ENCODE data around the gene PCSK2.

The PCSK2 gene

DNA sequence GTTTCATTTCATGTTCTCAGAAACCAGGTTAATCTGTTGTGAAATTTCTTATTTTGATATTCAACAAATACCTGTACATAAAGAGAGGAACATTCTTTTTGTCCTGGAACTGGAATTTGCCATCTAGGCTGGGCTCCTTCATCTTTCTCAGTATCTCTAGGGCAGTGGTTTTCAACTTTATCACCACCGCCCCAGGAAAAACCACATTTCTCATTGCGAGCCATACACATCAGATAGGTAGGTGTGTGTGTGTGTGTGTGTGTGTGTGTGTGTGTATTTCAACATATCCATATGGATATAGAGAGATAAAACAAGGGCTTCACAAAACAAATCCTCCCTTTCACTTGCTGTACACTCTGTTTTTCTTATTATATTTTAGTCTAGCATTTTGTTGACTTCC lies 280.2 kb downstream of the PCSK2 start:
- POLR2A ChIA-PET: no interaction called here
- no CpG with 5 or more reads among the region's 2 CpGs for WGBS (ENCODE audit: insufficient coverage)
- peak; percentile 31 to 52 (median 36) for DNase-seq
- H3K27me3 ChIP-seq (replicated peaks in 2 of 5; ENCODE audit: control insufficient read depth in 4 of 5, insufficient read depth in 5 of 5, low read length in 4 of 5): no peaks in the 10 kb centered on the region
- H3K4me3 ChIP-seq (ENCODE audit: control insufficient read depth in 1 of 7, extremely low read depth in 1 of 7, insufficient read depth in 4 of 7, low read depth in 2 of 7, low read length in 6 of 7): no peak overlapping the region
- H3K27ac ChIP-seq (ENCODE audit: insufficient read depth in 1 of 2, low read depth in 1 of 2, low read length in 2 of 2, poor library complexity in 1 of 2, severe bottlenecking in 2 of 2): no peak overlapping the region
- no peaks in the 10 kb centered on the region for H3K36me3 ChIP-seq (ENCODE audit: control insufficient read depth in 4 of 4, insufficient read depth in 4 of 4, low read length in 3 of 4)
- no peaks in the 10 kb centered on the region for H3K9me3 ChIP-seq (ENCODE audit: control extremely low read depth in 1 of 5, control insufficient read depth in 4 of 5, insufficient read depth in 2 of 5, low read depth in 1 of 5, low read length in 4 of 5)
- CTCF ChIA-PET: interaction anchor here (4.1 kb wide), 1 partner anchor 110 kb away, joined by 36 read pairs; no protein-coding TSS in a partner anchor
- H3K4me1 ChIP-seq (ENCODE audit: control extremely low read depth in 1 of 4, control insufficient read depth in 4 of 4, insufficient read depth in 4 of 4, low read length in 3 of 4): peaks cover 0 to 38% (median 20%) of the 10 kb centered on the region in 4 experiments

DNA sequence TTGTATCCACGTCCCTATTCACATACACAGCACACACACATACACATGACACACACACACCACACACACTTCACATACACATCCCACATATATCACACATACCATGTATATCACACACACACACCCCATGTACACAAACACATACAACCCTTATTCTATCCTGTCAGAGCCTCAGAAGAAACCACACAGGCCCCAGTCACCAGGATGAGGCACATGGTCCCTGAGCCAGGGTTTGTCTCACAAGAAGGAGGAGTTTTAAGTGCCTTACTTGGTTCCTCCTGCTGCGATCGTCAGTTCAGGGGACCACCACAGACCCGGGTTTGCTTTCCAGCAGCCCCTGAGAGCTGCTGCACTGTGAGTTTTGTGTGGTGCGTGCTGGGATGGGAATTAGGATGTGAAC lies 280.7 kb downstream of the PCSK2 start:
- Histone ChIP-seq H3K9me3 (ENCODE audit: control extremely low read depth in 1 of 5, control insufficient read depth in 4 of 5, insufficient read depth in 2 of 5, low read depth in 1 of 5, low read length in 4 of 5) (no peaks in the 10 kb centered on the region), H3K27ac (ENCODE audit: insufficient read depth in 1 of 2, low read depth in 1 of 2, low read length in 2 of 2, poor library complexity in 1 of 2, severe bottlenecking in 2 of 2) (no peak overlapping the region), H3K4me3 (ENCODE audit: control insufficient read depth in 1 of 7, extremely low read depth in 1 of 7, insufficient read depth in 4 of 7, low read depth in 2 of 7, low read length in 6 of 7) (no peak overlapping the region), H3K4me1 (ENCODE audit: control extremely low read depth in 1 of 4, control insufficient read depth in 4 of 4, insufficient read depth in 4 of 4, low read length in 3 of 4) (peaks cover 0 to 38% (median 20%) of the 10 kb centered on the region in 4 experiments), H3K36me3 (ENCODE audit: control insufficient read depth in 4 of 4, insufficient read depth in 4 of 4, low read length in 3 of 4) (no peaks in the 10 kb centered on the region), H3K27me3 (replicated peaks in 2 of 5; ENCODE audit: control insufficient read depth in 4 of 5, insufficient read depth in 5 of 5, low read length in 4 of 5) (no peaks in the 10 kb centered on the region)
- POLR2A ChIA-PET: no interaction called here
- DNase-seq: peak in 1 of 3 donors; percentile 14
- WGBS (ENCODE audit: insufficient coverage): 84% methylated on average over 2 of the region's 5 CpGs
- CTCF ChIA-PET: no interaction called here

DNA sequence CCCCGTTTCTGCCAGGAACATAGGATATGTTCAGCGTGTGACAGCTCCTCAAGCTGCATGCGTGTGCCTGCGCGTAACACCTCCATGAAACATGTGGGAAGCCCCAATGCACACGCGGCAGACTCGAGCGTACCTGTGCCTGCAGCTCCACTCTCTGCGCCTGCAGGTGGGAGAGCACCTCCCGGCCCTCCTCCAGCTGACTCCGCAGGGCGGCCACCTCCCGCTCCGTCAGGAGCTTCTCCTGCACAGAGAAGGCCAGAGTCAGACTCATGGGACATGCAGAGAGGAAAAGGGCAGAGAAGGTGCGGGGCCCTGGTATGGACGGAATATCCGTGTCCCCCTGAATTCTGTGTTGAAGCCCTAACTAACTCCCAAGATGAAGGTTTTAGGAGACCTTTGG lies 281.9 kb downstream of the PCSK2 start:
- POLR2A ChIA-PET: no interaction called here

DNA sequence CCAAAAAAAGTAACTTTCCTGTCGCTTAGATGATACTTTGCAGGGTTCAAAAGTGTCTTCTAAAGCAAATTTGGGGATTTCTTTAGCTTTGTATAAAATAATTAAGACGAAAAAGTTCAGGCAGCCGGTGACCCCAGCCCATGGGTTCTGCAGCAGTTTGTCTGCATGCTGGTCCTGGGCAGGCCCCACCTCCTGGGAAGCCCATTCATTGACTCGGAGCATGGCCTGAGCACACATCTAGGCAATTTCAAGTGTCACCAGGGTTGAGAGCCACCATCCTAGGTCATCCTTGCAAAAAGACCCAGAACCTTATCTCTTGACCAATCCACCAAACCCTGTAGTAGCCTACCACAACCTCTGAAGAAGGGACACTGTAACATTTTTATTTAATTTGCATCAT lies 283.7 kb downstream of the PCSK2 start:
- Histone ChIP-seq H3K36me3 (ENCODE audit: control insufficient read depth in 4 of 4, insufficient read depth in 4 of 4, low read length in 3 of 4) (no peaks in the 10 kb centered on the region), H3K4me1 (ENCODE audit: control extremely low read depth in 1 of 4, control insufficient read depth in 4 of 4, insufficient read depth in 4 of 4, low read length in 3 of 4) (peaks cover 0 to 17% (median 10%) of the 10 kb centered on the region in 4 experiments), H3K4me3 (ENCODE audit: control insufficient read depth in 1 of 7, extremely low read depth in 1 of 7, insufficient read depth in 4 of 7, low read depth in 2 of 7, low read length in 6 of 7) (no peak overlapping the region), H3K27ac (ENCODE audit: insufficient read depth in 1 of 2, low read depth in 1 of 2, low read length in 2 of 2, poor library complexity in 1 of 2, severe bottlenecking in 2 of 2) (no peak overlapping the region), H3K9me3 (ENCODE audit: control extremely low read depth in 1 of 5, control insufficient read depth in 4 of 5, insufficient read depth in 2 of 5, low read depth in 1 of 5, low read length in 4 of 5) (no peaks in the 10 kb centered on the region), H3K27me3 (replicated peaks in 2 of 5; ENCODE audit: control insufficient read depth in 4 of 5, insufficient read depth in 5 of 5, low read length in 4 of 5) (no peaks in the 10 kb centered on the region)
- CTCF ChIA-PET: no interaction called here
- no peak for DNase-seq
- WGBS (ENCODE audit: insufficient coverage): 90% methylated on average over 3 of the region's 4 CpGs
- POLR2A ChIA-PET: no interaction called here

More for the DNA sequence above, 281.9 kb downstream of the PCSK2 start:
- CTCF ChIA-PET: no interaction called here
- WGBS (ENCODE audit: insufficient coverage): 98% methylated on average over 18 of the region's 18 CpGs
- no peaks in the 10 kb centered on the region for H3K36me3 ChIP-seq (ENCODE audit: control insufficient read depth in 4 of 4, insufficient read depth in 4 of 4, low read length in 3 of 4)
- H3K9me3 ChIP-seq (ENCODE audit: control extremely low read depth in 1 of 5, control insufficient read depth in 4 of 5, insufficient read depth in 2 of 5, low read depth in 1 of 5, low read length in 4 of 5): no peaks in the 10 kb centered on the region
- no peak for DNase-seq
- no peak overlapping the region for H3K4me3 ChIP-seq (ENCODE audit: control insufficient read depth in 1 of 7, extremely low read depth in 1 of 7, insufficient read depth in 4 of 7, low read depth in 2 of 7, low read length in 6 of 7)
- H3K27ac ChIP-seq (ENCODE audit: insufficient read depth in 1 of 2, low read depth in 1 of 2, low read length in 2 of 2, poor library complexity in 1 of 2, severe bottlenecking in 2 of 2): no peak overlapping the region
- H3K27me3 ChIP-seq (replicated peaks in 2 of 5; ENCODE audit: control insufficient read depth in 4 of 5, insufficient read depth in 5 of 5, low read length in 4 of 5): no peaks in the 10 kb centered on the region
- H3K4me1 ChIP-seq (ENCODE audit: control extremely low read depth in 1 of 4, control insufficient read depth in 4 of 4, insufficient read depth in 4 of 4, low read length in 3 of 4): peaks cover 0 to 33% (median 20%) of the 10 kb centered on the region in 4 experiments

DNA sequence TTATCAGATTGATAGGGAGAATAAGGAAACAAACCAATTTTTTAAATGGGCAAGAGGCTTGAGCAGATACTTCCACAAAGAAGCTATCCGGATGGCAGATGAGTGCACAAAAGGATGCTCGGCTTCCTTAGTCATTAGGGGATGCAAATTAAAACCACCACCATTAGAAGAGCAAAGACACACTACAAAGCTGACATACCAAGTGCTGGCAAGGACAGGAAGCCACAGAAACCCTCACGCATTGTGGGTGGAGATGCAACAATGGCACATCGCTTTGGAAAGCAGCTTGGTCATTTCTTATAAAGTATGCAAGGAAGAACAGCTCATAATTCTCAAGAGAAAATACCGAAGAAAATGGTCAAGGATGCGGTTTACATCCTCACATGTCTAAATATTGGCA lies 284.6 kb downstream of the PCSK2 start:
- Histone ChIP-seq H3K4me3 (ENCODE audit: control insufficient read depth in 1 of 7, extremely low read depth in 1 of 7, insufficient read depth in 4 of 7, low read depth in 2 of 7, low read length in 6 of 7) (no peak overlapping the region), H3K9me3 (ENCODE audit: control extremely low read depth in 1 of 5, control insufficient read depth in 4 of 5, insufficient read depth in 2 of 5, low read depth in 1 of 5, low read length in 4 of 5) (no peaks in the 10 kb centered on the region), H3K27ac (ENCODE audit: insufficient read depth in 1 of 2, low read depth in 1 of 2, low read length in 2 of 2, poor library complexity in 1 of 2, severe bottlenecking in 2 of 2) (no peak overlapping the region), H3K27me3 (replicated peaks in 2 of 5; ENCODE audit: control insufficient read depth in 4 of 5, insufficient read depth in 5 of 5, low read length in 4 of 5) (no peaks in the 10 kb centered on the region), H3K4me1 (ENCODE audit: control extremely low read depth in 1 of 4, control insufficient read depth in 4 of 4, insufficient read depth in 4 of 4, low read length in 3 of 4) (peaks cover 0 to 10% (median 3%) of the 10 kb centered on the region in 4 experiments), H3K36me3 (ENCODE audit: control insufficient read depth in 4 of 4, insufficient read depth in 4 of 4, low read length in 3 of 4) (no peaks in the 10 kb centered on the region)
- CTCF ChIA-PET: no interaction called here
- WGBS (ENCODE audit: insufficient coverage): 60% methylated on average over 4 of the region's 6 CpGs
- peak in 2 of 3 donors; percentile 23 to 26 for DNase-seq
- POLR2A ChIA-PET: no interaction called here

DNA sequence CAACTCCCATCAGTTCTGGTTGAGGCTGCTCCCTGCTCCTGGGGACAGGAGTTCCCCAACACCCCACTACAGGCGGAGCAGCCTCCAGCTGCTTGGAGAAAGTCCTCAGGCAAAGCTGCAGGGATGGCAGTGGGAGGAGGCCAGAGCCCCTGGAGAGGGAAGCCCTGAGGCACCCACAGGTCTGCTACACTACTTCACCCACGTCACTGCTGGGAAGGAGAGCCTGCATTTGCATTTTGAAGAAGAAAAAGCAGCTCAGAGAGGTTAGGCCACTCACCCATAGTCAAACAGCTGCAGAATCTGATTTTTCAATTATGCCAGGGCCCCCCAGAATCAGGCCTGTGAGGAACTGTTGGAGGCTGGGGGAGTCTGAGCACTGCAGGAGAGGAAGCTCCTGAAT lies 287.1 kb downstream of the PCSK2 start:
- POLR2A ChIA-PET: no interaction called here
- Histone ChIP-seq H3K27me3 (replicated peaks in 2 of 5; ENCODE audit: control insufficient read depth in 4 of 5, insufficient read depth in 5 of 5, low read length in 4 of 5) (no peaks in the 10 kb centered on the region), H3K27ac (ENCODE audit: insufficient read depth in 1 of 2, low read depth in 1 of 2, low read length in 2 of 2, poor library complexity in 1 of 2, severe bottlenecking in 2 of 2) (no peak overlapping the region), H3K4me1 (ENCODE audit: control extremely low read depth in 1 of 4, control insufficient read depth in 4 of 4, insufficient read depth in 4 of 4, low read length in 3 of 4) (no peaks in the 10 kb centered on the region), H3K36me3 (ENCODE audit: control insufficient read depth in 4 of 4, insufficient read depth in 4 of 4, low read length in 3 of 4) (no peaks in the 10 kb centered on the region), H3K4me3 (ENCODE audit: control insufficient read depth in 1 of 7, extremely low read depth in 1 of 7, insufficient read depth in 4 of 7, low read depth in 2 of 7, low read length in 6 of 7) (no peak overlapping the region), H3K9me3 (ENCODE audit: control extremely low read depth in 1 of 5, control insufficient read depth in 4 of 5, insufficient read depth in 2 of 5, low read depth in 1 of 5, low read length in 4 of 5) (no peaks in the 10 kb centered on the region)
- DNase-seq: no peak
- no CpG with 5 or more reads among the region's 2 CpGs for WGBS (ENCODE audit: insufficient coverage)
- CTCF ChIA-PET: interaction anchor here (1.2 to 2.5 kb wide), 6 partner anchors 8 to 141 kb away, joined by 3 to 17 read pairs (median 6); no protein-coding TSS in a partner anchor

DNA sequence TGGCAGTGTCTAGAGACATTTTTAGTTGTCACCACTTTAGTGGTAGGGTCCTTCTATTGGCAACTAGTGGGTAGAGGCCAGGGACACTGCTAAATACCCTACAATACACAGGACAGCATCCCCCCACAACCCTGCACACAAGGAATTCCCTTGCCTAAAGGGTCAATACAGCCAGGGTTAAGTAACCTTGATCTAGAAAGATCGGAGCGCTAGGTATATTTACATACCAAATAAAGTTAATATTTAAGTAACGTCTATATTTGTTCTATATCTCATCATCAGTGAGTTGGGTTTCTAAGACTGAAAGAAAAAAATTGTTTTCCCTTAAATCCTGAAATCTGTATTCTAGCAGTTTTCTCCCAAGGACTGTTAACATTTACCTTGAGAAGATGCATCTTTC lies 288.2 kb downstream of the PCSK2 start:
- no peaks in the 10 kb centered on the region for H3K36me3 ChIP-seq (ENCODE audit: control insufficient read depth in 4 of 4, insufficient read depth in 4 of 4, low read length in 3 of 4)
- ChIA-PET POLR2A (no interaction called here), CTCF (interaction anchor here (1.0 to 2.0 kb wide), 2 partner anchors 10 to 16 kb away, joined by 3 to 17 read pairs; partner anchors contain the start of gene BFSP1)
- no CpG with 5 or more reads among the region's 3 CpGs for WGBS (ENCODE audit: insufficient coverage)
- DNase-seq: no peak
- H3K4me3 ChIP-seq (ENCODE audit: control insufficient read depth in 1 of 7, extremely low read depth in 1 of 7, insufficient read depth in 4 of 7, low read depth in 2 of 7, low read length in 6 of 7): no peak overlapping the region
- no peaks in the 10 kb centered on the region for H3K9me3 ChIP-seq (ENCODE audit: control extremely low read depth in 1 of 5, control insufficient read depth in 4 of 5, insufficient read depth in 2 of 5, low read depth in 1 of 5, low read length in 4 of 5)
- H3K27me3 ChIP-seq (replicated peaks in 2 of 5; ENCODE audit: control insufficient read depth in 4 of 5, insufficient read depth in 5 of 5, low read length in 4 of 5): no peaks in the 10 kb centered on the region
- H3K4me1 ChIP-seq (ENCODE audit: control extremely low read depth in 1 of 4, control insufficient read depth in 4 of 4, insufficient read depth in 4 of 4, low read length in 3 of 4): no peaks in the 10 kb centered on the region
- no peak overlapping the region for H3K27ac ChIP-seq (ENCODE audit: insufficient read depth in 1 of 2, low read depth in 1 of 2, low read length in 2 of 2, poor library complexity in 1 of 2, severe bottlenecking in 2 of 2)

Data from common myeloid progenitor, CD34-positive (primary cell).